IMR-90 (cell line): ENCODE results near the gene CDH2. TPM values are rescaled to one million over a fixed set of nuclear protein-coding genes. Genes with fewer than 3 reads are reported as not detected.
A peak's percentile ranks its signal among the peaks of the same experiment; 100 is the strongest.

Experiments
- ATAC-seq: fragments of 200-7000 bp; cut with Tn5 transposase; 2 replicates; pipeline ENCODE4 v1.9.1; 2020; ENCODE audit warnings: low read depth, mild to moderate bottlenecking, moderate library complexity
- BruUV-seq: library from RNA; stranded (reverse); fragments of 400-500 nt; replicated peaks from 2 replicates; lab custom pipeline; 2021; lab: Mats Ljungman, UMichigan
- CTCF ChIA-PET: fragments of 300-600 bp; formaldehyde crosslinking; extraction: SDS; loops from one replicate; lab custom pipeline; 2021; ENCODE audit warnings: antibody characterized with exemption; lab: Yijun Ruan, JAX
- POLR2A ChIA-PET: fragments of 300-600 bp; sonication (Branson Sonifier 250); formaldehyde crosslinking; loops from one replicate; lab custom pipeline; 2022; ENCODE audit warnings: antibody characterized with exemption; ENCODE audit not compliant: unreplicated experiment; lab: Charles Lee
- DNase-seq: peaks from one replicate; pipeline ENCODE4 v3.0.0; 2013
- H2AFZ ChIP-seq: replicated peaks from 2 replicates; pipeline ENCODE3; 2013; ENCODE audit warnings: low read length, mild to moderate bottlenecking; ENCODE audit not compliant: poor library complexity
- H2AK5ac ChIP-seq: 2 replicates; pipeline ENCODE4 v1.6.1; 2013; ENCODE audit warnings: low read depth, low read length, inconsistent platforms
- H2AK9ac ChIP-seq: replicated peaks from 2 replicates; pipeline ENCODE3; 2013; ENCODE audit warnings: mild to moderate bottlenecking, low read depth, low read length, moderate library complexity; ENCODE audit not compliant: poor library complexity
- H2BK120ac ChIP-seq: 2 replicates; pipeline ENCODE4 v1.6.1; 2013; ENCODE audit warnings: low read depth, low read length, inconsistent platforms
- H2BK15ac ChIP-seq: 3 replicates; pipeline ENCODE4 v1.6.1; 2013; ENCODE audit warnings: low read depth, low read length, inconsistent platforms
- H2BK20ac ChIP-seq: 2 replicates; pipeline ENCODE4 v1.6.1; 2013; ENCODE audit warnings: low read depth, mild to moderate bottlenecking, inconsistent platforms, low read length, moderate library complexity
- H2BK5ac ChIP-seq: 2 replicates; pipeline ENCODE4 v1.6.1; 2013; ENCODE audit warnings: mild to moderate bottlenecking, low read depth, low read length, inconsistent platforms; ENCODE audit not compliant: poor library complexity, severe bottlenecking
- H3K14ac ChIP-seq: replicated peaks from 2 replicates; pipeline ENCODE4 v1.6.1; 2013; ENCODE audit warnings: low read depth, low read length, inconsistent platforms
- H3K18ac ChIP-seq: 2 replicates; pipeline ENCODE4 v1.6.1; 2013; ENCODE audit warnings: low read depth, low read length, control low read depth
- H3K23ac ChIP-seq: 2 replicates; pipeline ENCODE4 v1.6.1; 2013; ENCODE audit warnings: low read depth, low read length, inconsistent platforms
- H3K27ac ChIP-seq: 2 replicates; pipeline ENCODE4 v1.5.1; 2013; ENCODE audit warnings: mild to moderate bottlenecking, control low read depth, low read length; ENCODE audit not compliant: insufficient read depth
- H3K27me3 ChIP-seq: 2 replicates; pipeline ENCODE4 v1.6.1; 2013; ENCODE audit warnings: low read length; ENCODE audit not compliant: control insufficient read depth, insufficient read depth
- H3K36me3 ChIP-seq: 2 replicates; pipeline ENCODE4 v1.6.1; 2013; ENCODE audit warnings: low read length, mixed read lengths; ENCODE audit not compliant: control insufficient read depth, insufficient read depth
- H3K4ac ChIP-seq: 2 replicates; pipeline ENCODE4 v1.6.1; 2013; ENCODE audit warnings: low read depth, low read length, inconsistent platforms
- H3K4me1 ChIP-seq: 2 replicates; pipeline ENCODE4 v1.6.1; 2013; ENCODE audit warnings: low read length, mixed read lengths; ENCODE audit not compliant: control insufficient read depth, insufficient read depth
- H3K4me2 ChIP-seq: 2 replicates; pipeline ENCODE4 v1.6.1; 2013; ENCODE audit warnings: low read depth, mild to moderate bottlenecking, control low read depth, low read length, moderate library complexity
- H3K4me3 ChIP-seq: 2 replicates; pipeline ENCODE4 v1.5.1; 2013; ENCODE audit warnings: low read depth, mild to moderate bottlenecking, control low read depth, low read length, moderate library complexity; ENCODE audit not compliant: insufficient read depth
- H3K56ac ChIP-seq: 2 replicates; pipeline ENCODE4 v1.6.1; 2013; ENCODE audit warnings: low read length, inconsistent platforms; ENCODE audit not compliant: insufficient read depth; ENCODE audit errors: extremely low read depth
- H3K79me1 ChIP-seq, 2 experiments: 2 replicates each; pipeline ENCODE4 v1.6.1; 2013; ENCODE audit warnings: low read length in 2 of 2, inconsistent platforms in 1 of 2, low read depth in 1 of 2
- H3K9ac ChIP-seq: 2 replicates; pipeline ENCODE4 v1.6.1; 2013; ENCODE audit warnings: low read depth, low read length, control low read depth
- H3K9me1 ChIP-seq: 2 replicates; pipeline ENCODE4 v1.6.1; 2013; ENCODE audit warnings: low read length, inconsistent platforms; ENCODE audit not compliant: insufficient read depth
- H3K9me3 ChIP-seq: 2 replicates; pipeline ENCODE4 v1.6.1; 2013; ENCODE audit warnings: low read length; ENCODE audit not compliant: control insufficient read depth, insufficient read depth
- H4K20me1 ChIP-seq: 2 replicates; pipeline ENCODE4 v1.6.1; 2013; ENCODE audit warnings: low read length, inconsistent platforms; ENCODE audit not compliant: insufficient read depth
- H4K5ac ChIP-seq: 2 replicates; pipeline ENCODE4 v1.6.1; 2013; ENCODE audit warnings: mild to moderate bottlenecking, low read depth, low read length, control low read depth
- H4K8ac ChIP-seq, 2 experiments: 2 replicates each; pipeline ENCODE4 v1.6.1; 2013; ENCODE audit warnings: low read depth in 2 of 2, low read length in 2 of 2, control low read depth in 1 of 2, inconsistent platforms in 1 of 2
- H4K91ac ChIP-seq: 2 replicates; pipeline ENCODE4 v1.6.1; 2013; ENCODE audit warnings: low read depth, low read length, inconsistent platforms; ENCODE audit not compliant: insufficient read depth
- BHLHE40 ChIP-seq: fragments of 150-350 bp; IDR thresholded peaks from 2 replicates; pipeline ENCODE4 v1.6.1; 2016; ENCODE audit warnings: mild to moderate bottlenecking, low read depth, low read length
- CEBPB ChIP-seq: IDR thresholded peaks from 2 replicates; pipeline ENCODE4 v1.6.1; 2012; ENCODE audit warnings: low read depth, low read length, improper control_type of control experiment
- MAZ ChIP-seq: IDR thresholded peaks from 2 replicates; pipeline ENCODE4 v1.6.1; 2012; ENCODE audit warnings: low read depth, mild to moderate bottlenecking, low read length, improper control_type of control experiment, moderate library complexity, borderline replicate concordance
- RCOR1 ChIP-seq: IDR thresholded peaks from 2 replicates; pipeline ENCODE4 v1.6.1; 2012; ENCODE audit warnings: mild to moderate bottlenecking, low read length, improper control_type of control experiment; ENCODE audit not compliant: insufficient replicate concordance
- SMC3 ChIP-seq: fragments of 150-350 bp; IDR thresholded peaks from 2 replicates; pipeline ENCODE4 v1.6.1; 2016; ENCODE audit warnings: low read depth, mild to moderate bottlenecking, antibody characterized with exemption, low read length, moderate library complexity
- WGBS, 2 experiments: methylation state at CpG; one replicate each; pipeline versions ENCODE4 v1.1.5 to v1.1.7; 2013; ENCODE audit warnings: missing lambda C conversion rate in 2 of 2; ENCODE audit not compliant: insufficient read length in 1 of 2; ENCODE audit errors: extremely low coverage in 2 of 2; 5-methylcytosine and 5-hydroxymethylcytosine counted together
- dilution Hi-C: fragments of 300-500 bp; cut with HindIII; formaldehyde crosslinking; loops from one replicate; pipeline ENCODE4 v1.14.3; 2018; ENCODE audit warnings: low sequenced_read_pairs; ENCODE audit not compliant: unreplicated experiment
- in situ Hi-C: fragments of 300-500 bp; cut with MboI; formaldehyde crosslinking; loops from 3 replicates; pipeline ENCODE4 v1.14.3; 2019; ENCODE audit warnings: low sequenced_read_pairs, inconsistent platforms, mixed read lengths
- intact Hi-C: fragments of 100-400 bp; cut with micrococcal nuclease; formaldehyde crosslinking; loops from 2 replicates; pipeline ENCODE4 v1.10.0; 2022
- polyA plus RNA-seq, 3 experiments: library from polyadenylated mRNA; depleted of rRNA; stranded (reverse); fragments of >200 nt; gene quantifications; 2 replicates each; pipeline ENCODE4 v1.2.3, GENCODE V29; 2012; ENCODE audit warnings: low replicate concordance in 1 of 3
- total RNA-seq: library from RNA; depleted of rRNA; stranded (reverse); fragments of >200 nt; gene quantifications from 2 replicates; pipeline ENCODE4 v1.2.3, GENCODE V29; 2012

Gene CDH2
- total and polyA plus RNA-seq, 2 of the 4 experiments (the other 2 are of a cell fraction) = 55.6 to 111 TPM

GRCh38 chr18:28147674-28148171 lies 29.2 kb downstream of the CDH2 start:
- no peak overlapping the region for H4K8ac ChIP-seq
- peaks cover 12% of the 10 kb centered on the region for H3K4me1 ChIP-seq
- peak overlapping the region; percentile 59 for H2BK5ac ChIP-seq
- no peak overlapping the region for H3K23ac ChIP-seq
- no CpG with 5 or more reads among the region's 5 CpGs for WGBS, 2 experiments
- H3K14ac ChIP-seq = no peak overlapping the region
- H3K4me2 ChIP-seq = peak overlapping the region; percentile 69
- H3K27ac ChIP-seq = no peak overlapping the region; the same call in 1 of the 2 replicates
- dilution Hi-C loops = no loop called here
- no peak overlapping the region for H3K56ac ChIP-seq
- no peak overlapping the region for H2AK9ac ChIP-seq
- TF ChIP-seq CEBPB (peak; percentile 87), MAZ (no peak), SMC3 (no peak), BHLHE40 (no peak), RCOR1 (no peak)
- H4K91ac ChIP-seq = no peak overlapping the region
- H3K18ac ChIP-seq = peak overlapping the region; percentile 85; the same call in 1 of the 2 replicates
- no peak overlapping the region for H3K4me3 ChIP-seq
- H3K36me3 ChIP-seq = peaks cover 1% of the 10 kb centered on the region; the same call in 1 of the 2 replicates
- H3K4ac ChIP-seq = no peak overlapping the region
- peaks cover 7% of the 10 kb centered on the region for H3K9me1 ChIP-seq
- H4K5ac ChIP-seq = peak overlapping the region; percentile 42; the same call in 1 of the 2 replicates
- POLR2A ChIA-PET = no interaction called here
- BruUV-seq = no TSS peak
- H4K20me1 ChIP-seq = no peaks in the 10 kb centered on the region
- no peaks in the 10 kb centered on the region for H3K9me3 ChIP-seq
- no peak overlapping the region for H2AK5ac ChIP-seq
- intact Hi-C loops = no loop called here
- no peak overlapping the region for H2BK120ac ChIP-seq
- H2BK20ac ChIP-seq = no peak overlapping the region
- no peak overlapping the region for H2BK15ac ChIP-seq
- ATAC-seq (peak; percentile 82), DNase-seq (peak; percentile 85)
- H2AFZ ChIP-seq = no peak overlapping the region
- in situ Hi-C loops = no loop called here
- CTCF ChIA-PET = no interaction called here
- no peak overlapping the region for H3K9ac ChIP-seq
- peaks cover 13 to 47% of the 10 kb centered on the region in 2 experiments; a peak in 3 of 4 replicates for H3K79me1 ChIP-seq
- no peaks in the 10 kb centered on the region for H3K27me3 ChIP-seq
